DOHH2 (cell line): Measurements from ENCODE around the gene KRT15.

ENCODE experiments used
- H3F3A ChIP-seq: fragments of 200-600 bp; sonication (generic), shearing (Covaris generic); 2 replicates; pipeline ENCODE4 v1.6.0; 2016; ENCODE audit warnings: antibody characterized with exemption, mild to moderate bottlenecking; ENCODE audit not compliant: control insufficient read depth, insufficient read depth
- H3K27ac ChIP-seq: fragments of 200-600 bp; sonication (generic); 2 replicates; pipeline ENCODE4 v1.5.1; 2014; ENCODE audit warnings: low read depth, mild to moderate bottlenecking, low read length, moderate library complexity
- H3K27me3 ChIP-seq: fragments of 200-600 bp; sonication (generic); 2 replicates; pipeline ENCODE4 v1.6.1; 2014; ENCODE audit warnings: mild to moderate bottlenecking, low read length, mixed read lengths; ENCODE audit not compliant: control insufficient read depth
- H3K36me3 ChIP-seq: fragments of 200-600 bp; sonication (generic); 2 replicates; pipeline ENCODE4 v1.6.1; 2014; ENCODE audit warnings: mild to moderate bottlenecking, low read length, moderate library complexity, mixed read lengths; ENCODE audit not compliant: control insufficient read depth
- H3K4me1 ChIP-seq: fragments of 200-600 bp; sonication (generic); 2 replicates; pipeline ENCODE4 v1.6.1; 2014; ENCODE audit warnings: mild to moderate bottlenecking, low read length, mixed read lengths; ENCODE audit not compliant: control insufficient read depth
- H3K4me2 ChIP-seq: fragments of 200-600 bp; sonication (generic); 2 replicates; pipeline ENCODE4 v1.6.0; 2014; ENCODE audit warnings: mild to moderate bottlenecking, low read length, moderate library complexity
- H3K4me3 ChIP-seq: fragments of 200-600 bp; sonication (generic); 2 replicates; pipeline ENCODE4 v1.5.1; 2014; ENCODE audit warnings: mild to moderate bottlenecking, low read length, mixed read lengths
- H3K79me2 ChIP-seq: fragments of 200-600 bp; sonication (generic); 2 replicates; pipeline ENCODE4 v1.6.1; 2014; ENCODE audit warnings: mild to moderate bottlenecking, low read length, mixed read lengths; ENCODE audit not compliant: control insufficient read depth
- H3K9me2 ChIP-seq: fragments of 200-600 bp; sonication (generic); replicated peaks from 2 replicates; pipeline ENCODE4 v1.6.1; 2014; ENCODE audit warnings: mild to moderate bottlenecking, low read length, mixed read lengths; ENCODE audit not compliant: control insufficient read depth
- H3K9me3 ChIP-seq: fragments of 200-600 bp; sonication (generic); 2 replicates; pipeline ENCODE4 v1.6.1; 2014; ENCODE audit warnings: antibody characterized with exemption, low read length, mixed read lengths; ENCODE audit not compliant: control insufficient read depth, insufficient read depth
- H4K20me1 ChIP-seq: fragments of 200-600 bp; sonication (generic); 2 replicates; pipeline ENCODE4 v1.6.0; 2014; ENCODE audit warnings: low read depth, mild to moderate bottlenecking, antibody characterized with exemption, low read length, moderate library complexity; ENCODE audit not compliant: control insufficient read depth, insufficient read depth
- CTCF ChIP-seq: fragments of 200-600 bp; sonication (generic); IDR thresholded peaks from one replicate; pipeline ENCODE4 v1.5.1; 2014; ENCODE audit warnings: antibody characterized with exemption, mild to moderate bottlenecking, low read depth, low read length; ENCODE audit not compliant: poor library complexity, severe bottlenecking
- EZH2phosphoT487 ChIP-seq: fragments of 200-600 bp; sonication (generic); IDR thresholded peaks from 2 replicates; pipeline ENCODE4 v1.6.1; 2017; ENCODE audit warnings: borderline replicate concordance, mild to moderate bottlenecking, antibody characterized with exemption, low read length, moderate library complexity, mixed read lengths

The KRT15 gene

GRCh38 chr17:41563607-41564170 is 45.0 kb upstream of the KRT15 start:
- Histone ChIP-seq H3K36me3 (no peaks in the 10 kb centered on the region), H3F3A (no peaks in the 10 kb centered on the region), H3K79me2 (no peaks in the 10 kb centered on the region), H3K4me3 (no peak overlapping the region), H4K20me1 (no peaks in the 10 kb centered on the region), H3K9me3 (no peaks in the 10 kb centered on the region), H3K4me2 (no peak overlapping the region), H3K27me3 (peaks cover 22% of the 10 kb centered on the region; the same call in 1 of the 2 replicates), H3K27ac (no peak overlapping the region), H3K9me2 (no peaks in the 10 kb centered on the region), H3K4me1 (peaks cover 5% of the 10 kb centered on the region; the same call in 1 of the 2 replicates)
- TF ChIP-seq EZH2phosphoT487 = no peak
- TF ChIP-seq CTCF = no peak

- no peak overlapping the region for H3K27ac ChIP-seq
- peaks cover 22% of the 10 kb centered on the region; the same call in 1 of the 2 replicates for H3K27me3 ChIP-seq
- H3K79me2 ChIP-seq = no peaks in the 10 kb centered on the region
- no peaks in the 10 kb centered on the region for H3K9me2 ChIP-seq
- H3K36me3 ChIP-seq = no peaks in the 10 kb centered on the region
- H3K4me2 ChIP-seq = no peak overlapping the region
- H3K4me3 ChIP-seq = no peak overlapping the region
- H3K9me3 ChIP-seq = no peaks in the 10 kb centered on the region
- H3F3A ChIP-seq = no peaks in the 10 kb centered on the region
- TF ChIP-seq EZH2phosphoT487 (no peak), CTCF (no peak)
- no peaks in the 10 kb centered on the region for H3K4me1 ChIP-seq
- no peaks in the 10 kb centered on the region for H4K20me1 ChIP-seq
Measured at GRCh38 chr17:41561554-41561953, 42.9 kb upstream of the KRT15 start.

- Histone ChIP-seq H3K9me3 (no peaks in the 10 kb centered on the region), H3K4me1 (no peaks in the 10 kb centered on the region), H3K4me2 (no peak overlapping the region), H3K4me3 (no peak overlapping the region), H3K27ac (no peak overlapping the region), H4K20me1 (no peaks in the 10 kb centered on the region), H3K9me2 (no peaks in the 10 kb centered on the region), H3K79me2 (no peaks in the 10 kb centered on the region), H3K36me3 (no peaks in the 10 kb centered on the region), H3K27me3 (peaks cover 9% of the 10 kb centered on the region; the same call in 1 of the 2 replicates), H3F3A (no peaks in the 10 kb centered on the region)
- no peak for TF ChIP-seq EZH2phosphoT487
- TF ChIP-seq CTCF = no peak
Measured at GRCh38 chr17:41559548-41559947, 40.9 kb upstream of the KRT15 start.
